HG03196 (cell line): ENCODE results near the gene TWIST2.

Source experiments
- ATAC-seq: cut with Tn5 transposase; IDR thresholded peaks from one replicate; pipeline ENCODE4 v1.9.1; 2021; ENCODE audit not compliant: unreplicated experiment

TWIST2 gene

GRCh38 chr2:238855891-238856580 lies 8.2 kb downstream of the TWIST2 start:
- ATAC-seq: no peak

DNA sequence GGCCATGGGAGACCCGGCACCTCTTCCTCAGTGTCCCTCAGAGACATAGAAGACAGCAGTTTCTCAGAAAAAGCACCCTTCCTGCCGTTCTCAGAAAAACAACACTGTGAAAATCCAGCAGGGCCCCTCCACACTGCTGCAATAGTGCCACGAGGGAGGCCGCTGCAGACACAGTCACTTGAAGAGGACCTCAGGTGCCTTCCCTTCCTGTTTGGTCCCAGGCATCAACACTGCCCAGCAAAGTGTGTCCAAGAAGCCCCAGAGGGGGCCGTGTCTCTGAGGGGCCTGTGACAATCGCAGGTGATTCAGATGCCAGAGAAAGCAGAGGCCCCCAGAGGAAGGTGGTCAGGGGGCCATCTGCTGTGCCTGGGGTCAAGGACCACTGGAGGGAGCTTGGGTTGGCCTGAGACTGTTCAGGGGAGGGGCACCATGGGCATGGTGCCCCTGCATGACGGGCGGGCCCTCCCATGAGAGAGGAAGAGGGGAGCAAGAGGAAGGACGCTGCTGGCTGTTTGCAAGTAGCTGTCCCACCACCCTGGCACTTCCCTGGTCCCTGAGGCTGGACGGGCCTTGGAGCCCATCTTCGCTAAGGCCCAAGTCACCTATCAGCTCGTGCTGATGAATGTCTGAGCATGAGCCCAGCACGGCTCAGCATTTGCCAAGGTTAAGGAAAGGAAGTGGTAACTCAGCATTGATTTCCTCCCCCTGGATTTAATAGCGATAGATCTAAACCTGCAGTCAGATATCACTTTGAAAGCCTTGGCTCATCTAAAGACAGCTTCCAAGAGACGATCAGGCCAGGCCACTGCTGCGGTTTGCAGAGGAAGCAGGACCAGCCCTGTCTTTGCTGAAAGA lies 9.1 kb downstream of the TWIST2 start:
- no peak for ATAC-seq

DNA sequence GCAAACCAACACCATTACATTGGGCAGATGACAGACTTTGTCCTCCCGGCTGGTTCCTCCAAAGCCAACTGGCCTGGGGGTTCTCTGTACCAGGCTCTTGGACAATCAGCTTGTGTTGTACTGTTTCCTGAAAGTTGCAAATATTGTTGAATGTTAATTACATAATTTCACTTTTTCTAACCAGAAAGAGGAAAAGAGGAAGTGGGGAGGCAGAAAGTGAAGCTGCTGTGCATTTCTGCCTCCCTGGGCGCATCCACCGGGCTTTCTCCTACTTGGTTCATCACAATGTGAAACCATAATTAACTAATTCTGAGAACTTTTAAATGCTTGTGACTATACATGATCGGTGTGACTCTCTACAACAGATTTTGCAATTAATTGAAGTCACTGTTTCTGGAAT lies 10.1 kb downstream of the TWIST2 start:
- ATAC-seq: no peak

- ATAC-seq: no peak
Observed at GRCh38 chr2:238859636-238860347, 11.9 kb downstream of the TWIST2 start.

- no peak for ATAC-seq
Observed at GRCh38 chr2:238861013-238861730, 13.3 kb downstream of the TWIST2 start.

- ATAC-seq: no peak
Observed at GRCh38 chr2:238861766-238862315, 14.0 kb downstream of the TWIST2 start.

DNA sequence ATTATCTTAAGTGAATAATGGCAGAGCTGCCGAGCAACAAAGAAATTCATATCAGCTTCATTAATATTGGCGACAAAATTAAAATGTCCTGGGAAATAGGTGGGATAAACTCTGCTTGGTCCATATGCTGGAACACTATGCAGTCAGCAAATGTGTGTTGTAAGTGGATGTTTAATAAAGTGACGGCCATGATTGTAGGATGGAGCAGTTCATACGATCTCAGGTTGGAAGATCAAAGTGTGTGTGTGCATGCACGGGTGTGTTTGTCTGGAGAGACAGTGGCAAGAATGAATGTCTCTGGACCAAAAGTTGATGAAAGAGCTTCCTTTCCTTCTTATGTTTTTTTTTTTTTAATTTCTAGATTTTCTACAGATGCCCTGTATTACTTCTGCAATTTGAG lies 14.8 kb downstream of the TWIST2 start:
- ATAC-seq: no peak

DNA sequence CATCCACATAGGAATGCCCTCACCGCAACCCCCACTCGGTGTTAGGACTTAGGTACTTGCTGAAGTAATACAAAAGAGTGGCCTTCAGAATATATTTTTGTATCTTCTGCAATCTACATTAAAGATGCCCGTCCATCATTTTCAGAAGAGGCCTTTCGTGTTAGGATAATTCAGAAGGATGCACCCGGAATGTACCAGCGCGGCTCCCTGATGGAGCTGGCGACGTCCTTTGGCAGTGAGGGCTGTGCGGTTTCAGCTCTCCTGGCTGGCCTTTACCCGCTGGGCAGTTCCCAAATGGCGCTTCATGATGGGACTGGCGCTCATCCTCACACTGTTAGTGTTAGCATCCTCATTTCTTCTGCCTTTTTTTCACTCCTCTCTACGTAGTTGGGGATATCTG lies 15.3 kb downstream of the TWIST2 start:
- no peak for ATAC-seq

DNA sequence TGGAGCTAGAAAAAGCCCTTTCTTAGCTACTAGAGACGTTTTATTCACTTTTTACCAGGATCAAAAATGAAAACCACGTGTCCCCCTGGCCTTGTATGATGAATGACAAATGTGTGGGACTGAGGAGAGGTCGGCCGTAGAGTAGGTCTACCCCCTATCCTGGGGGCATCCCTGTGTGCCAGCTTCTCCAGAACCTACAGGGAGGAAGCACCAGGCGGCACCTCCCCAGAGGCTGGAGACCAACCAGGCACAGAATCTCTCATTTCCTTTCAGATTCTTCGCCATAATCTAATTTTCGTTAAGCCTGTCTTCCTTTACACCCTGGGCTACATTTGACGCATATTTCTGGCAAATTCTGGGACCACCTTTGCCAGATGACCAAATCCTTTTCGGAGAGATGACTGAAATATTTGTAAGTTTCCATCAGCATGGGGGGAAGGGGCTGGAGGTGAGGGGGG lies 15.9 kb downstream of the TWIST2 start:
- no peak for ATAC-seq

- no peak for ATAC-seq
Observed at GRCh38 chr2:238864207-238865014, 16.5 kb downstream of the TWIST2 start.

DNA sequence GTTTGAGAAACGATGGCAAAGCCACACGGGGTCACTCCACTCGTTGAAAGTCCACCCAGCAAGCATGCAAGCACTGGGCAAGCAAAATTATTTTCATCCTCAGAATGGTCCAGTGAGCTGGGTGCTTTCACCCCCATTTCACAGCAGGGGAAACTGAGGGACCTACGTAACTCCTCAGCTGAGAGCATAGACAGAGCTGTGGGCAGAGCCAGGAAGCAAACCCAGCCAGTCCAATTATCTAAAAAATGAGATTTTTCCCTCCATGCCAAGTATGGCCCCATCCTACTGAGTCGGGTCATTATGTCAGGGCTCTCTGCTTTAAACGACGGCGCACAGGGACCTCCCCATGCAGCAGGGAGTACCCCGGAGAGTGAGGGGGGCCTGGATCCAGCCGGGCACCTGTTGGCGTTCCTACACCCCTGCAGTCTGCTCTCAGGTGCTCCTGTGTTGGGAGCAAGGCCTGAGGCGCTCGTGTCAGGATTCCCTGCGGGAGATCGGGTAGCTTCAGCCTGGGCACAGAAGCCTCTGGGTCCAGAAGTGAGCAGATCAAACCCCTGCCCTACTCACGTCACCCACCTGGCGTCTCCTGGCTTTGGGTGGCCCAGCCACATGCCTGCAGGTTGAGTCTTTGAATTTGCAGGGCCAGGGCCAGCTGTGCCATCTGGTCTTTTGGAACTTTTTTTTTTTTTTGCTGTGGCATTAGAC lies 17.3 kb downstream of the TWIST2 start:
- no peak for ATAC-seq

DNA sequence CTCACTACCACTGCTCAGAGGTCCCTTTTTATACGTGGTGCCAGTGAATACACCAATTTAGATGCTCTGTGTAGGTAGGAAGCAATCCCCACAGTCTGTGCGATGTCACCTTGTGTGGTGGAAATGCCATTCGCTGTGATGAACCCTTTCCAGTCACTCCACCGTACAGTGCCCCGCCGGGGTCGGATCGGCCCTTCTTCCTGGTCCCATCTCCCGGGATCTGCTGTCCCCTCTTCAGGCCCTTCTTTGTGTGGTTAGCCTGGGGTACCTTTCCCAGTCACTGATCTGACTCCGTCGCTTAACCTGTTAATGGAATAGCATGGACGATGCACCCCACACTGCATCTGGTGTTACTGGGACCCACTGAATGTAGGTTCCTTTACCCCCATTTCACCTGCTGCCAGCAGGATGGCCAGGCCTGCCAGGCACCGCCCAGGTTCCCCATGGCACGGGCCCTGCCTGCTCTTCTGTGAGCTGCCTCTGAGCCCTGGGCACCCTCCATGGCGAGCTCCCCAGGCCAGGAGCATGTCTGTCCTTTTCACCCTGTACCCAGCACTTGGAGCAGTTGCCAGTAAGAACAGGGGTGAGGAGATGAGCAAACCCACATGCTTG lies 18.0 kb downstream of the TWIST2 start:
- no peak for ATAC-seq

GRCh38 chr2:238866656-238867277 lies 18.9 kb downstream of the TWIST2 start:
- ATAC-seq: no peak

GRCh38 chr2:238868067-238868524 lies 20.2 kb downstream of the TWIST2 start:
- ATAC-seq: no peak

- ATAC-seq: no peak
Observed at GRCh38 chr2:238868616-238869292, 20.9 kb downstream of the TWIST2 start.

GRCh38 chr2:238869293-238870124 lies 21.6 kb downstream of the TWIST2 start:
- no peak for ATAC-seq

- no peak for ATAC-seq
Observed at GRCh38 chr2:238870261-238870660, 22.4 kb downstream of the TWIST2 start.
